ENCODE results near the gene SAMD9L. TPM values are rescaled to one million over a fixed set of nuclear protein-coding genes. Genes with fewer than 3 reads are reported as not detected.

The SAMD9L gene
- polyA plus RNA-seq, 1 donor (not counting 4 experiments of a cell fraction or from before 2014, with no cell fraction given): 6.5 TPM

DNA sequence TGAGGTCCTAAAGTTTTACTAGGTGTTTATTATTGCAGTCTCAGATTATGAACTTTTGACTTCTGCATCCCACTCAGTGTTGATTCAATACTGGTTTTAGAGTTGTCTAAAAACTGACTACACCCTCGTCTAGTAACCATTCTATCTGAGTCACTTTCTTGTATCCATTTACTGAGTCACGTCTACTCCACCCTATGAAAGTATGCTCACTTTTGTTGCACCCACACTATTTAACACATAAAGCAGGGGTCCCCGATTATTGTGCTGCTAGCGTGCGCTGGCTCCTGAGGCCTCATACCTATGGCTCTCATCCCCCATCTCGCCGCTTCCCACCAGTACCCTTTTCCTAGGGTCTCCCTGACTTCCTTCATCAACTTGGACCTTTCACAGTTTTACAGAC, 32.4 kb downstream of the SAMD9L start:
- DNase-seq (ENCODE audit: low read depth, low spot score) (peak; percentile 15), FAIRE-seq (peak; percentile 41)
- peak overlapping the region; percentile 83 for H3K4me2 ChIP-seq (ENCODE audit: control insufficient read depth, extremely low read depth, insufficient read depth, low read depth, low read length)
- dilution Hi-C loops (cut with MboI; ENCODE audit: extremely low pct_ligation_motif_present, low sequenced_read_pairs): no loop called here
- H3K4me1 ChIP-seq (ENCODE audit: control insufficient read depth, extremely low read depth, insufficient read depth, low read length): peaks cover 37% of the 10 kb centered on the region
- no peaks in the 10 kb centered on the region for H3K36me3 ChIP-seq (ENCODE audit: control insufficient read depth in 2 of 2, extremely low read depth in 1 of 2, insufficient read depth in 2 of 2, low read length in 2 of 2)
- H3K79me2 ChIP-seq (ENCODE audit: control insufficient read depth, insufficient read depth, low read length): peaks cover 18% of the 10 kb centered on the region
- peak overlapping the region; percentile 18 to 71 (median 42) for H3K4me3 ChIP-seq (ENCODE audit: control insufficient read depth in 2 of 3, extremely low read depth in 1 of 3, insufficient read depth in 2 of 3, low read depth in 1 of 3, low read length in 3 of 3)
- no peaks in the 10 kb centered on the region for H3K9me1 ChIP-seq (ENCODE audit: control insufficient read depth, extremely low read depth, insufficient read depth, low read length)
- no peaks in the 10 kb centered on the region for H3K27me3 ChIP-seq (ENCODE audit: control insufficient read depth, extremely low read depth, insufficient read depth, low read length)
- H3K9me3 ChIP-seq (ENCODE audit: control insufficient read depth, low read depth, low read length): no peaks in the 10 kb centered on the region
- peak overlapping the region; percentile 29 for H2AFZ ChIP-seq (ENCODE audit: control insufficient read depth, low read length)
- TF ChIP-seq, protein P1, sequence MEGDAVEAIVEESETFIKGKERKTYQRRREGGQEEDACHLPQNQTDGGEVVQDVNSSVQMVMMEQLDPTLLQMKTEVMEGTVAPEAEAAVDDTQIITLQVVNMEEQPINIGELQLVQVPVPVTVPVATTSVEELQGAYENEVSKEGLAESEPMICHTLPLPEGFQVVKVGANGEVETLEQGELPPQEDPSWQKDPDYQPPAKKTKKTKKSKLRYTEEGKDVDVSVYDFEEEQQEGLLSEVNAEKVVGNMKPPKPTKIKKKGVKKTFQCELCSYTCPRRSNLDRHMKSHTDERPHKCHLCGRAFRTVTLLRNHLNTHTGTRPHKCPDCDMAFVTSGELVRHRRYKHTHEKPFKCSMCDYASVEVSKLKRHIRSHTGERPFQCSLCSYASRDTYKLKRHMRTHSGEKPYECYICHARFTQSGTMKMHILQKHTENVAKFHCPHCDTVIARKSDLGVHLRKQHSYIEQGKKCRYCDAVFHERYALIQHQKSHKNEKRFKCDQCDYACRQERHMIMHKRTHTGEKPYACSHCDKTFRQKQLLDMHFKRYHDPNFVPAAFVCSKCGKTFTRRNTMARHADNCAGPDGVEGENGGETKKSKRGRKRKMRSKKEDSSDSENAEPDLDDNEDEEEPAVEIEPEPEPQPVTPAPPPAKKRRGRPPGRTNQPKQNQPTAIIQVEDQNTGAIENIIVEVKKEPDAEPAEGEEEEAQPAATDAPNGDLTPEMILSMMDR (optimal IDR thresholded peaks at IDR 0.05 in 1 of 3, IDR thresholded peaks at IDR 0.05 in 1 of 3, conservative IDR thresholded peaks at IDR 0.05 in 1 of 3; ENCODE audit: extremely low read depth in 1 of 3, insufficient read depth in 2 of 3, low read length in 3 of 3): no peak
- no peak for TF ChIP-seq EZH2 (IDR thresholded peaks at IDR 0.05; ENCODE audit: low read length)
- H3K9ac ChIP-seq (ENCODE audit: control insufficient read depth, extremely low read depth, insufficient read depth, low read length): peak overlapping the region; percentile 64
- peak overlapping the region; percentile 94 for H3K27ac ChIP-seq (ENCODE audit: control insufficient read depth, insufficient read depth, low read length)
- H4K20me1 ChIP-seq (ENCODE audit: control insufficient read depth, extremely low read depth, insufficient read depth, low read length): no peaks in the 10 kb centered on the region

DNA sequence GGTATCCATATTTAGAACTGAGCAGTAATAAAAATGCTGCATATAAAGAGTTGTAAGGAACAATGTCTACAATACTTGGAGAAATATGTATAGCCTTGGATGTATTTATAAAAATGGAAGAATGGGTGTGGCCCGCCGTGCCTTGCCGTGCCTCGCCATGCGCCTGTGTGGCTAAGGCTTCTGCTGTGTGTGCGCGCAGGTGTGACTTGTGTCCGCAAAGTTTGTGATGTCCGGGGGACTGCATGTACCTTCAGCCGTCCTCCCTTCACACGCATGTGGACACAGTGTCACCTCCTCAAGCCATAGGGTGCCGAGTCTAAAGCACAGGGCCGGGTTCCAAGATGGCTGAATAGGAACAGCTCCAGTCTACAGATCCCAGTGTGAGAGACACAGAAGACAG, 40.2 kb downstream of the SAMD9L start:
- no peak overlapping the region for H3K27ac ChIP-seq (ENCODE audit: control insufficient read depth, insufficient read depth, low read length)
- dilution Hi-C loops (cut with MboI; ENCODE audit: extremely low pct_ligation_motif_present, low sequenced_read_pairs): no loop called here
- no peaks in the 10 kb centered on the region for H3K4me1 ChIP-seq (ENCODE audit: control insufficient read depth, extremely low read depth, insufficient read depth, low read length)
- H3K79me2 ChIP-seq (ENCODE audit: control insufficient read depth, insufficient read depth, low read length): no peaks in the 10 kb centered on the region
- no peaks in the 10 kb centered on the region for H3K27me3 ChIP-seq (ENCODE audit: control insufficient read depth, extremely low read depth, insufficient read depth, low read length)
- TF ChIP-seq, protein P1 (optimal IDR thresholded peaks at IDR 0.05 in 1 of 3, IDR thresholded peaks at IDR 0.05 in 1 of 3, conservative IDR thresholded peaks at IDR 0.05 in 1 of 3; ENCODE audit: extremely low read depth in 1 of 3, insufficient read depth in 2 of 3, low read length in 3 of 3): no peak
- no peak for TF ChIP-seq EZH2 (IDR thresholded peaks at IDR 0.05; ENCODE audit: low read length)
- H3K4me2 ChIP-seq (ENCODE audit: control insufficient read depth, extremely low read depth, insufficient read depth, low read depth, low read length): no peak overlapping the region
- H3K9me1 ChIP-seq (ENCODE audit: control insufficient read depth, extremely low read depth, insufficient read depth, low read length): no peaks in the 10 kb centered on the region
- DNase-seq (ENCODE audit: low read depth, low spot score): no peak
- H2AFZ ChIP-seq (ENCODE audit: control insufficient read depth, low read length): no peak overlapping the region
- H3K9ac ChIP-seq (ENCODE audit: control insufficient read depth, extremely low read depth, insufficient read depth, low read length): no peak overlapping the region
- no peak overlapping the region for H3K4me3 ChIP-seq (ENCODE audit: control insufficient read depth in 2 of 3, extremely low read depth in 1 of 3, insufficient read depth in 2 of 3, low read depth in 1 of 3, low read length in 3 of 3)
- no peaks in the 10 kb centered on the region for H3K9me3 ChIP-seq (ENCODE audit: control insufficient read depth, low read depth, low read length)
- no peak for FAIRE-seq
- no peaks in the 10 kb centered on the region for H4K20me1 ChIP-seq (ENCODE audit: control insufficient read depth, extremely low read depth, insufficient read depth, low read length)
- H3K36me3 ChIP-seq (ENCODE audit: control insufficient read depth in 2 of 2, extremely low read depth in 1 of 2, insufficient read depth in 2 of 2, low read length in 2 of 2): peaks cover 0 to 12% of the 10 kb centered on the region in 2 experiments
